NCI-H2227 treated with DMSO at 0.1 percent for 48 hours (cell line): ENCODE data around the gene GBA2.

Experiments used
- DNase-seq: peaks from one replicate; lab custom pipeline; 2025; lab: John Stamatoyannopoulos, UW

Gene GBA2

DNA sequence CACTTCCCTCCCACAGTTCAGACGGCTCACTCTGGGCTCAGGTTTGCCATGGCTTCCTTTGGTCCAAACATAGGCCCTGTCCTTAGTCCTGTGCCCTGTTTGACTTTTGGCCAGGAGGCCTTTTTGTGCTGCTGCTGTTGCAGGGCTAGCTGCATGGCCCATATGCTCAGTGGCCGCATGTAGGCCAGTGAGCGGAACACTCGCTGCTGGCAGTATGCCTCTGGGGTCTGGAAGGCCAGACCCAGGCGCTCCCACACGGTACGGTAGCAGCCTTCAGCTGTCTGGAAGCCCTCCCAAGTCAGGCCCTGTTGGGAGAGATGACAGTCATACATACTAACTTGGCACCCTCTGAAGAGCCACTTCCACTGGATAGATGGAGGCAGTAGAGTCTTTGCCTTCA, 11.9 kb downstream of the GBA2 start:
- no peak for DNase-seq

DNA sequence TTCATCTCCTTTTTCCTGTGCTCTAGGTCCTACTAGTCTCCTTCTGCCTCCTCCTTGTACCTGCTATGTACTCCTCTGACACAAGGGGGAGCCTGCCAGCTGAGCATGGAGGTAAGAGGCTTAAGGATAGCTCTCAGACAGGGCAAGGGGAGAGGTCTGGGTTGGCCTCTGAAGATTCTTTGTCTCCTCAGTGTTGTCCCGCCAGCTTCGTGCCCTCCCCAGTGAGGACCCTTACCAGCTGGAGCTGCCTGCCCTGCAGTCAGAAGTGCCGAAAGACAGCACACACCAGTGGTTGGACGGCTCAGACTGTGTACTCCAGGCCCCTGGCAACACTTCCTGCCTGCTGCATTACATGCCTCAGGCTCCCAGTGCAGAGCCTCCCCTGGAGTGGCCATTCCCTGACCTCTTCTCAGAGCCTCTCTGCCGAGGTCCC, 12.8 kb downstream of the GBA2 start:
- peak; percentile 19 for DNase-seq

DNA sequence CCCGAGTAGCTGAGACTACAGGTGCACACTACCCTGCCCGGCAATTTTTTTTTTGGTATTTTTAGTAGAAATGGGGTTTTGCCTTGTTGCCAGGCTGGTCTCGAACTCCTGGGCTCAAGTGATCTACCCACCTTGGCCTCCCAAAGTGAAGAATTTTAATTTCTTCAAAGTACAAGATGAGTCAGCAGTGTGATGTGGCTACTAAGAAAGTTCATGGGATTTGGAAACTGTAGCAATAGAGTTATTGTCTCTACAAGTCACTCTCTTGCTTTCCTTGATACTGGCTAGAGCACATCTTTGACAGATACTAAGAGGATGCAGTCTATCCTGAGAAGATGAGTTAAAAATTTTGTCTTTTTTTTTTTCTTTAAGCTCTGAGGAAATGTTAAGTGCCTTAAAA, 14.9 kb downstream of the GBA2 start:
- DNase-seq, result no peak

DNA sequence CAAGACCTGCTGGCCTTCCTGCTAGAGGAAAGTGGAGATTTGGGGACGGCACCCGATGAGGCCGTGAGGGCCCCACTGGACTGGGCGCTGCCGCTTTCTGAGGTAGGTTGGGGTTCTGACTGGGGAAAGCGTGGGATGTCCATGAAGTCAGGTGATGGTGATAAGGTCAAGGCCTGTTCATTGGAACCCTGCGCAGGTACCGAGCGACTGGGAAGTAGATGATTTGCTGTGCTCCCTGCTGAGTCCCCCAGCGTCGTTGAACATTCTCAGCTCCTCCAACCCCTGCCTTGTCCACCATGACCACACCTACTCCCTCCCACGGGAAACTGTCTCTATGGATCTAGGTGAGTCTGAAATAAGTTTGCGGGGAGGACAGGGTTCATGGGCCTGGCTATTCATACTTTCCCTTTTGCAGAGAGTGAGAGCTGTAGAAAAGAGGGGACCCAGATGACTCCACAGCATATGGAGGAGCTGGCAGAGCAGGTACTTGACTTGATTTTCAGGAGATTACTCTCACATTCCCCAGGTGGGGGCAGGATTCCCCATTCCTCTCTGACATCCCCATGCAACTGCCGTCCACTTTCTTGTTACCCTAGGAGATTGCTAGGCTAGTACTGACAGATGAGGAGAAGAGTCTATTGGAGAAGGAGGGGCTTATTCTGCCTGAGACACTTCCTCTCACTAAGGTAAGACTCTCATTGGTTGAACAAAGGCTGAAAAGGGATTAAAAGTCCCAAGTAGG, 16.1 kb downstream of the GBA2 start:
- DNase-seq, result no peak

DNA sequence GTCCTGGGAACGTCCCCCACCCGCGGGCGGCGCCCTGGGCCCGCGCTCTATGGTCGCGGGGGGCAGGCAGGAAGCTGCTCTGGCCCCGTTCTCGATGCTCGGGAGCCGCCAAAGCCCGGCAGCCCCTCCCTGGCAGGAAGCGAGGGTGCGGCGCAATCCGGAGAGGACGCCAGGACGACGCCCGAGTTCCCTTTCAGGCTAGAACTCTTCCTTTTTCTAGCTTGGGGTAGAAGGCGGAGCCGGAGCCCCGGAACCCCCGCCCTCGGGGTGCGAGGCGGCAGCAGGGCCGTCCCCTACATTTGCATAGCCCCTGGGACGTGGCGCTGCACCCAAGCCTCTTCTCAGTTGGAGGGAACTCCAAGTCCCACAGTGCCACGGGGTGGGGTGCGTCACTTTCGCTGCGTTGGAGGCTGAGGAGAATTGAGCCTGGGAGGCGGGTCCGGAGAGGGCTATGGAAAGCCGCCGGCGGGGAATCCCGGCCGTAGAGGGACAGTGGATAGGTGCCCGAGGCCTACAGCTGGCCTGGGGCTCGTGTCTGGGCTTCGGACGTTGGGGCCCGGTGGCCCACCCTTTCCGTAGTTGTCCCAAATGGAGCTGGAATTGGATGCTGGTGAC, 16.7 kb downstream of the GBA2 start, which contains the start of the genes CREB3 and TLN1:
Gene CREB3 (plus strand): TSS at position 482 of the 615 bp plus-strand sequence. CDS start 107 bp downstream, at position 589.
Gene TLN1 (minus strand): TSS at position 11 of the 615 bp plus-strand sequence. CDS start 6,501 bp downstream, outside the sequence.
- DNase-seq, result peak; percentile 85

DNA sequence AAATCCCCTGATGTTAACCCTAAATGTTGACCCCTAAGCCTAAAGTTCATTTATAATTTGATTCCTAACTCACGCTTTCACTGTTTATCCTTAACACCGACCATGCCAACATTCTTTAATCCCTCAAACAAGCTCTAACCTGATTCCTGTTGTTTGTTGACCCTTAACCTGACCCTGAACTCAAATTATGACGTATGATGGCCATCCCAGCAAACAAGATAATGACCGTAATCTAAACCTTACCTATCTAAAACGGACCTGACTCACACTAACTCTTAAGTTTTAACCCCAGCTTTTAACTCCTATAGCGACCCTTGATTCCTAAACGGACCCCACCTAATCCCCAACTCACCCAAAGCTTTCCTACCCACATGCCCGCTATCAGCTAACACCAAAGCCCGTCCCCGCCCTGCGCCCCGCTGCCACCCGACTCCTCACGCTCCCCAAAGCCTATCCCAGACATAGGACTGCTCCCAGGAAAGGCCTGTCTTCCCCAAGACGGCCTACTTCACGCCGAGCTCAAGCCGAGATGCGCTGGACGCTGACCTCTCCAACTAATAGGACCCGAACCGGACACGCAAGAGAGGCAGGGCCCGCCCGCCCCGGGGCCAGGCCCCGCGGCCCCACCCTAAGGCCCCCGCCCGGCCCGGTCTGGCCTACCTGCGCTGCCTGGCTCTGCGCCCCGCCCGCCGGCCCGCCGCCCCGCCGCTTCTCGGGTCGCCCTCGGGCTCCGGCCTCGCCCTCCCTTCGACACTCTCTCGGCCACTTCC, 17.4 kb downstream of the GBA2 start:
- DNase-seq, result no peak

DNA sequence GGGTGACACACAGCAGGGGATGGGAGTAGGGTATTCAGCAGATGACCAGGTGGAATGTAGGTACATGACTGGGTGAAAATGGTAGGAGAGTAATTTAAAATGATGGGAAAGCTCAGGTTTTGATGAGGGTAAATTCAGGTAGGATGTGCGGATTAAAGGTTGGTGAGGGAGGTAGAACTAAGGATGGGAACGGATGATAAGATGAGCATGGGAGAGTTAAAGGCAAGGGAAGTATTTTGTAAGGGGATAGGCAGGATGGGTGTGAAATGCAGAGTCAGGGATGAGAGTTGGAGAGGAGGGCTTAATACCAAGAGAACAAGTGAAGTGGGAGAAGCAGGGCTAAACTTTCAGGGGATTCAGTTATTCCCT, 18.6 kb downstream of the GBA2 start:
- no peak for DNase-seq

DNA sequence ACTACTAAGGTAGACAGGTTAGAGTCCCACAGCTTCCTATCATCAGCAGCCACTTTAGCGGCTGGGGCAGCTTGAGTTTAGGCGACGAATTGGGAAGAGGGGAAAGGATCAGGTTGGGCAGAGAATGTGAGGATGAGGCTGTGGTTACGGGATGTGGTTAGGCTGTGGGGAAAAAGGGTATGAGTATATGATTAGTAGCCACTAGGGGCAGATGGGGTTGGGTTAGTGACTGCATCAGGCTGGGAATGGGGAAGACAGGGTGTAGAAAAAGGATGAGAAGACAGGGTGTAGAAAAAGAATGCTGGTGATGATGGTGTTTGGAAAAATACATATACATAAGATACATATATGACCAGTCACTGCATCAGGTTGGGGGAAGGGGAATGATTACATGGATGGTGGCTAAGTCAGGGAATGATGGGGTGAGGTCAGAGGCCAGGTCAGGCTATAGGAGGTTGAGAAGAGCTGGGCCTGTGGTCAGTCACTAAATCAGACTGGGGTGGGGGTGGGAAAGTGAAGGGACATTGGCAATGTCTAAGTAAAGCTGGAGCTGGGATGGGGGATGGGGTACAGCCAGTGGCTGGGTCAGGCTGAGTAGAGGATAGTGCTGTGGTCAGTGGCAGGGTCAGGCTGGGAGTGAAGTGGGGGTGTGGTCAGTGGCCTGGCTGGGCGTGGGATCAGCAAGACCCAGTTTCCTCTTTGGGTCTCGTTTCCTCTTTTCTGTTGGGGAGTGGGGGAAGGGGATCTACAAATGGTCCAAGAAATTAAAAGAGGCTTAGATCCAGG, 19.1 kb downstream of the GBA2 start:
- DNase-seq, result no peak

DNA sequence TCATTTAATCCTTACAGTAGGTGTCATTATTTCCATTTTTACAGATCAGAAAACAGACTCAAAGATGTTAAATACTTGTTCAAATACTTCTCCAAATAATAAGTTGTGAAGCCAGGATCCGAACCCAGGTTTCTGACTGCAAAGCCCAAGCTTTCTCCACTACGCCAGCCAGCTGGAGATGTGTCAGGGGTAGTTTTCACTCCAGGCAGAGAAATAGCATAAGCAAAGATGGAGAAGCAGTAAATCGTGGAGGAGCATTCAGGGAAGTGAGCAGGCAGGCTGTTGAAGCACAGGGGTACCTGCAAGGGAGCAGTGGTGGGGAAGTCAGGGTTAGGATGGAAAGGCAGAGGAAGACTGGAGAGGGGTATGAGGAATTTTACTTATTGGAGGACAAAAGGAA, 19.9 kb downstream of the GBA2 start:
- no peak for DNase-seq

DNA sequence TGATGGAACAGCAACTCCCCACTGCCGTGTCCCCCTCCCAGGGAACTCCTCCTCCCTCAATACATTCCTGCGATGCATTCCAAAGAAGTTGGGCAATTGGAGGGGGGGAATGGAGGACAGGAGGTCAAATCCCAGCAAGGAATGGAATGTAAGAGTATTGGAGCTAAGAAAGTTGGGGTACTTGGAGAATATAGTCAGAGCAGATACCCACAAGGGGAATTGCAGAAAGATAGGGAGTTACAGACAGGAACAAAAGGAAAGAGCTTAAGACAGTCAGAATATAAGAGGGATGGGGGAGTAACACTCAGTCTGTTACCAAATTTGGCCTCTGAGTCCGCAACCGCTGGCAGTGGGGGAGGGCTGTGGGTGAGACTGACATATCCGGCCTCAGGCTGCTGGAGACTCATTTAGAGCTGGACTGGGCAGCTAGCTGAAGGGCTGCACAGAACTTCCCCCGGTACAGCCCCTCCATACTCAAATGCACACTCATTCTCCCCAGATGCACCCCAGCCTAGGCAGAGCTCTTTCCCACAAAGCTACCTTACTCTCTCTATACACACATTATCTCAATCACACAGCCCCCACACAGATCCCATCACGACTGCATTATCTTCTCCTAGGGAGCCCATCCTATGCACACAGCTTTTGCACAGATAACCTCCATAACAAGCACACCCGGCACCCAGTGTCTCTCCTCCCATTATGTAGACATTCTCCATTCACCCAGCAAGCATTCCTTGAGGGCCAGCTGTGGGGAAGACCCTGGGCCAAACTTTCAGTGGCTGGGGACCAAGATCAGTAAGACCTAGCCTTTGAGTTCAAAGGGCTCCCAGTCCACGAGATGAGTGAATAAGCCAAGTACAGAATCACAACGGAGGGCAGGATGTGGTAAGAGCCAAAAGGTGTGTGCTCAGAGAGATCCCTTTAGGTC, 20.7 kb downstream of the GBA2 start:
- no peak for DNase-seq

DNA sequence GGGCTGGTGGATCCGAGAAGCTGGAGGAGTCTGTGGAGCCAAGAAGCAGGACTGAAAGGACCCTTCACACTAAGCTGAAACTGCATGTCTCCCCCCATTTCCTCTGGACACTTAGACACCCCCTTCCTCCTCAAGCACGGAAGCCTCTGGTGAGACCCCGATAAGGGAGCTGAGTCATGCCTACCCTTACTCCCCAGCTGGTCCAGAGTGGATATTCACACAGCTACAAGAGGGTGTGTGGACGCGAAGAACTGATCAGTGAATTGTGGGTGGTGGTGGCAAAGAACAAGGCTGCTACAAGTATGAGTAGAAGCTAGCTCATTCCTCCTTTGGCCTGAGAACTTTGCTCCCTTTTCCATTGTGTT, 21.4 kb downstream of the GBA2 start:
- DNase-seq, result no peak

DNA sequence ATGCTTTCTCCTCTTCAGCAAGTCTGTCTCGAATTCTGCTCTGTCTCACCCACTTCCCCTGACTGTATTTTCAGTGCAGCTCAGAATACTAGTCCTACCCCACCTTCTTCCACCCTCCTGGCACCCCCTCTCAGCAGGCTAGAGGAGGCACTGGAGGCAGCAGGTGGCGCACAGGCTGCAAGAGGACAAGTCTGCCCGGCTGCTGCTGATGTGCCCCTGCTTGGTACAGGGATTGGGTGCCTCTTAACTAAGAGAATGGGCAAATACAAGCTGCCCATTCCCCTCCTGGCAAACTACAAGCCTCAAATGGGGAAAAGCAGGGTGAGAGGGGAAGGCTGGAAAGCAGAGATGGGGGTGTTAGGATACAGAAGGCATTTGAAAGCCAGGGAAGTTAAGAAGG, 22.1 kb downstream of the GBA2 start:
- DNase-seq, result no peak

DNA sequence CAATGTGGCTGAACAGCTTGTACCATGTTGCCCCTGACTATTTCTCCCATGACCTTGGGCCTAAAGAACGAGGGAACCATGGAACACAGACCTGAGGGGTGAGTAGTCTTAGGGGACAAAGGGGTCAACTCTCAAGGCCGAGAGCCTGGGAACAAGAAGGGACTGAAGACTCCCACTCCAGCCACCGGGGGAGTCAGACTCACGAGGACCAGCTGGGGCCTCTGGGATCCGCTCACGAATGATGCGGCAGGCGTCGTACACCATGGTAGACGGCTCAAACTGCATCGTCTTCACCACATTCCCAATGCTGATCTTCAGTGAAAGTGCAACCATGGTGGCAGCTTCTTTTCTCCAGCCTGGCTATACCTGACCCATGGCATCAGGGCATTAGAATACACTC, 23.7 kb downstream of the GBA2 start:
- no peak for DNase-seq

DNA sequence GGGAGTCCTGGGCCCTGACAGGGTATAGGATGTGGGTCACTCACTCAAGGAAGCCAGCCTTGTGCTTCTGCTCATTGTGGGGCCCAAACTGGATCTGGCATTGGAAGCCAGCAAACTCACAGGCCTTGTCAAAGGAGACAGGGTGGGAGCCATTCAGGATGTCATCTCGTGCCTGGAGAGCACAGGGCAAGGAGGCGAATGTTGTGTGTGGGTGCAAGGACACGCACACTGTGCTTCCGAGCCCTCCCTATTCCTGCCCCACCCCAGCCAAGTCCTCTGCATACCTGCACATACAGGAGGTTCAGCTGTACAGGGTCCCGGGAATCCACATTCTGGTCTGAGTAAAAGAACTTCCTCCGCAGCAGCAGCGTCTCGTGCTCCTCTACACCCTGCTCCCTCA, 25.1 kb downstream of the GBA2 start:
- no peak for DNase-seq

DNA sequence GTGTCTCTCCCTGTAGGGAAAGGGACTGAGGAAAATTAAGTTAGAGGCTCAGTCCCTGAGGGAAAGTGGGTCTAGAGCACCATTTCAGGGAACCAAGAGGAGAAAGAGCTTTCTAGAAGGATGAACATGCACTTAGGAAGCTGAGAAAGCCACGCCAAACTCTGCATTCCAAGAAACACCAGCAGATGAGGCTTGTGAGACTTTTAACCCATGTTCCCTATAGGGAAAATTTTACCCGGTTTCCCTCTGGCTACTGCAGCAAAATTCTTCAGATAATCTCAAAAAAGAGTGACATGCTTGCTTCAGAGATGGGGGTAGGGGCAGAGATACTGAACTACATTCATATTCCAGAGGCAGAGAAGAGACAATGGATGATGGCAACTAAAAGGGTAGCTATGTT, 25.6 kb downstream of the GBA2 start:
- DNase-seq, result no peak

DNA sequence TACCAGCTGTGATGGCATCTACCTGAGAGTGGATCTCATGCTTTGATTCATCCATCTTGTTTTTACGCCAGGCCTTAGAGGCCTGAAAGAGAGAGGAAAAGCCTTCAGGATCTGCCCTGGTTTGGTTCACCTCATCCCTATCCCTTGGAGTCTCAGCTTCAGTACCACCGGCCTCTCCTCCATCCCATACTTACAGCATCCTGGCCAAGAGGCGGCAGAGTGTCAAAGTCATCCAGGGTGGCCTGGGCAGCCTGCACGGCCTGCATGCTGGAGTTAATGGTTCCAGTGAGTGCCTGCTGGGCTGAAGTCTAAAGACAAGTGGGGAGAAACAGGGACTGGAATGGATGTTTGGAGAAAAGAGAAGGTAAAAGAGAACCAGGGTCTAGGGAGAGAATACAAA, 29.5 kb downstream of the GBA2 start:
- no peak for DNase-seq

DNA sequence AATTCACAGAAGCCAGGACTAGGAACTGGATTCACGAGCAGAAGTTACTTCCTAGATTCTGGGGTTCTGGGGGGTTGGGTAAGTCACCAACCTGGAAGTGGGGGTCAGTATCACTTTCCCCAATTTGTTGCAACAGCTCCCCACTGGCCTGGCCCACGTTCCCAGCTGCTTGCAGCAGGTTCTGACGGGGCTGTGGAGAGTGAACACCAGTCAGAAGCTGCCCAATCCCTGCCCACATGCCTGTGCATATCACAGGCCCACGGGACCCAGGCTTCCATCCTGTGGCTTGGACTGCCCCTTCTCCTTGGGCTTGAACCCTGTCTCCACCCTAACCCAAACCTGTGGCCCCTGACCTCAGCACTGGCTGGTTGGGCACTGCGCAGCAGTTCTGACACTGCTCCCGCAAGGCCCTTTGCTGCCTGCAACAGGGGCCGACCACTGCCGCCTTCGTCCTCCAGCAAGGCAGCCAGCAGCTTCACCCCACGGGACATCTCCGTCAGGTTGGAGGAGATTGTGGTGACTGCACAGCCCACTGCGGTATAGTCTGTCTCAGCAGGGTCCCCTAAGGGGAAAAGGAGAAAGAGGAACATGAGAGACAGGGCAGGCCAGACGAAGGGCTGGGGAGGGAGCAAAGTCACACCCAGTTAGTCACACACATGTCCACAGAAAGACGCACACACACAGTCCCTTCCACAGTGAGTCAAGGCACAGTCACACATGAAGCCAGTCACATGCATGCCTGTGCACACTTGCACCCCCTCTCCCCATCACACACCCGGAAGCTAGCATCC, 30.1 kb downstream of the GBA2 start:
- no peak for DNase-seq

DNA sequence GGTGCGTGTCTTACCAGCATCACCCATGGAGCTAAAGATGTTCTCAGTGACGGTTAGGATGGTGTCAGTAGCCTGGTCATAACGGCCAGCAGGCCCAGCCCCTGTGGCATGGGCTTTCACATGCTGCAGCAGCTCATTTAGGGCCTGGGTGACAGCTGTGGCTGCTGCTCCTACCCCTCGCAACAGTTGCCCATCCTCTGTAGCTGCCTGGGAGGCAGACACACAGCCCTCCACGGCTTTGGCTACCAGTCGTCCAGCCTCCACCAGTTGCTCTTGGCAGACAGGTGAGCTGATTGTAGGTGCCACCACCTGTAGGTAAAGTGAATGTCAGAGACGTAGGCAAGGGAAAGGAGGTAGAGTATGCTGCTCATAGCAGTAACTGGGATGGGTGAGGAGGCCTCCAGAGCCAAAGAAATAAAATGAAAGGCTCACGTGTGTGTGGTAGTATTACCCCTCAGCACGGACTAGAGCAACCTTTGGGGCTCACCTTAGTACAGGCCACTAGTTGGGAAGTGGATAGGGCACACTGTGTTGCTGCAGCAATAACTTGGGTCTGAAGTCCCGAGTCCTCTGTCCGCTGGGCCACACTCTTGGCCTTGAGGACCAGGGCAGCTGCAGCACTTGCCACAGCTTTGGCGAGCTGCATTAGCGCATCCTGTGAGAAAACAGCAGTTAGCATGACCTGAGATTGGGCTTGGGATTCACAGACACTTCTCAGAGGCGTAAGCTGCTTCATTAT, 31.7 kb downstream of the GBA2 start:
- no peak for DNase-seq

DNA sequence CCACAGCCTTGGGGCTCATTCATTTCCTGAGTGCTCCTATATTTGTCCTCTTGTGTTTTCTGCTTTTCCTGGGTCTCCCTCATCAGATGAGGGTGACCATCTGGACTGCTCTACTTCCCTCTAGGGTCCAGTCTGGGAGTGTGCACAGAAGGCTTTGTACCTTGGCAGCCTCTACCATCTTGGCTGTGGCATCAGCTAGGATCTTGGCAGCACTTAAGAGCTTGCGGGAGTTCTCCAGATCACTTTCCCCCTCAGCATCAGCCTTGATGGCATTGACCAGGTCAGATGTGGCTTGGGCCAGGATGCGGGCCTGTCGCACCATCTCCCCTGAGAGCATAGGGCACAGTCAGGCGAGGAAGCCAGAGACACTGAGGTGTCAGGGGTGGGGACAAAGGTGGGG, 32.8 kb downstream of the GBA2 start:
- no peak for DNase-seq
